Stimulated activated CD8-positive, alpha-beta memory T cell treated with anti-CD3 and anti-CD28 coated beads, Interleukin-12 subunit alpha, Interleukin-12 subunit beta, amount 100 ng/mL, for 4 hours (primary cell): Measurements from ENCODE around the gene IFIT3.

Experiments
- DNase-seq: peaks from one replicate; pipeline ENCODE4 v3.0.0-alpha.2; 2020; ENCODE audit warnings: low read depth

IFIT3 gene

GRCh38 chr10:89360157-89360556, 32.4 kb downstream of the IFIT3 start:
- no peak for DNase-seq

GRCh38 chr10:89362929-89363328, 35.1 kb downstream of the IFIT3 start:
- no peak for DNase-seq

DNA sequence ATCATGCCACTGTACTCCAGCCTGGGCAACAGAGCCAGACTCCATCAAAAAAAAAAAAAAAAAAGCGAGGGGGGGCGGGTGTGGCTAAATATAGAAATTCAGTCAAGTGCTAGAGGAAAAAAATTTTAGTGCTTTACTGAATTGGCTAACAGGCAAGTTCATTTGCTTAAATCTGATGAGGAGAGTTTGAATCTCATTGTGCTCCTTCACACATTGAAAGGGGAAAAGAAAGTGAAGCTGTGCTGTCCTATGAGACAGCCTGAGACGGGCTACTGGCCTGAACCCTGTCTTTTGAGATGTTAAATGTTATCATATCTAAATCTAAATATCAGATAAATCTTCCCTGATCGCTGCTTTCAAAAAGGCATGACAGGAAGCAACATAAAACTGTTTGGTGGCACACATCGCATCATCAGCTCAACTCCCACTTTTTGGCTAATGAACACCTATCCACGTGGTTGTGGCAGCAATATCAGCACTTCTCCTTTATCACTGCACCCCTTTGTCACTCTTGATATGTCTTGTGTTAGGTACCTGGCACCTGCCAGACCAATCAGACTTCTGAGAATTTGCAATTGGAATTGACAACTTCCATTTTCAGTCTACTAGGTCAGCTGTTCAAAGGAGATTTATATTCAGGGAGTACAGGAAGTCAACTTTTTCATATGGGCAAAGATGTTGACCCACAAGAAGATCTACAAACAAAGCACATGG, 36.1 kb downstream of the IFIT3 start:
- no peak for DNase-seq

GRCh38 chr10:89364531-89364930, 36.7 kb downstream of the IFIT3 start:
- DNase-seq, result no peak

- DNase-seq, result no peak
These were observed 39.7 kb downstream of the IFIT3 start for GRCh38 chr10:89367529-89367928.

- no peak for DNase-seq
These were observed 40.3 kb downstream of the IFIT3 start for GRCh38 chr10:89368129-89368528.

GRCh38 chr10:89369156-89370105, 41.6 kb downstream of the IFIT3 start:
- DNase-seq, result no peak

DNA sequence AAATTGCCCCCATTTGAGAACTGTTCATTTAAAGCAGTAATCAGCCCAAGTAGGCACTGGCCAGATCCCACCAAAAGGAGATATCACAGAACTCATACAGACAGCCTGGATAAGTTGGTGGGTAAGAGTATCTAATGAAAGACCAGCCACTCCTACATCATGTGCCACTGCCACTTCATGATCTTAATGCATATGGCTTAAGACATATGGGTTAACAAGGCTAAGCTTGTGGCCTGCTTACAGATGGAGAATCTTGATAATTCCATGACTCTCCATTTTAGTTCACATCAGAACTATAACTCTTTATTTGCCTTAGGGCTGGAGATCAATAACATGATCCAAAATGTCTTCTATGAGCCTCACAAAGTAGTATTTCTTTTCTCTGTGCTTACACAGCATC, 43.3 kb downstream of the IFIT3 start:
- no peak for DNase-seq

GRCh38 chr10:89371987-89372386, 44.2 kb downstream of the IFIT3 start:
- DNase-seq, result no peak

- DNase-seq, result no peak
These were observed 46.3 kb downstream of the IFIT3 start for GRCh38 chr10:89373916-89374711.

GRCh38 chr10:89374713-89375141, 46.9 kb downstream of the IFIT3 start:
- DNase-seq, result no peak

- no peak for DNase-seq
These were observed 50.2 kb downstream of the IFIT3 start, which contains the start of gene IFIT1B for GRCh38 chr10:89377705-89378637. TSS of gene IFIT1B (plus strand) at chr10:89378056. CDS start at chr10:89378136, 80 bp downstream.

GRCh38 chr10:89379103-89379502, 51.3 kb downstream of the IFIT3 start:
- no peak for DNase-seq

GRCh38 chr10:89382757-89383156, 55.0 kb downstream of the IFIT3 start:
- no peak for DNase-seq

GRCh38 chr10:89384474-89385340, 56.9 kb downstream of the IFIT3 start:
- DNase-seq, result no peak

- no peak for DNase-seq
These were observed 61.0 kb downstream of the IFIT3 start for GRCh38 chr10:89388806-89389205.

- DNase-seq, result no peak
These were observed 61.5 kb downstream of the IFIT3 start for GRCh38 chr10:89389254-89389653.
